Measurements from ENCODE around the gene AGBL1.

AGBL1 gene

DNA sequence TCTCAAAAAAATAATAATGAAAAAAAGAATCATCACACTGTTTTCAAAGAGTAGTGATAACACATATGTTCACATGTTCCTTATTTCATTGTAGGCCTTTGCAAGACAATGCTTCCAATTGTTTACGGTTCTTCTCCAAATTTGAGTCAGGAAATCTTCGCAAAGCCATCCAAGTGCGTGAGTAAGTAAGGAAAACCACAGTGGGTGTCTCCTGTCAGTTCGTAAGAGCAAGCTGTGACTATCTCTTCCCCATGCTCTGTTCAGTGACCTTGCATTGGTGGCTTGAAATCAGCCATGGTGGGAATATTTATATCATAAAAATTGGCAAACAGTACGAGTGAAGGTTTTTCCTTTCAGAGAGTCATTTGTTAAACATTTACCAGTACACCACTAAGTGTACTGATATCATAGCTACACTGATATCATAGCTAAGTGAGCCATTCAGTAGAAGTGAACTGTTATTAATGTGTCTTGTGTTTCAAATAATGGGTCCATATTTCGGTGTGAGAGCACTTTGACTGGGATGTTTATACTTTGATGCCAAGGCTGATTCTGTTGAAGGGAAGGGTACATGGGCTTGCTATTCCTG is 187.3 kb downstream of the AGBL1 start:
- Histone ChIP-seq H3K27me3 (ENCODE audit: insufficient read depth, low read depth) (no peaks in the 10 kb centered on the region), H3K4me2 (no peak overlapping the region), H4K20me1 (ENCODE audit: insufficient read depth) (no peaks in the 10 kb centered on the region), H3K4me3 (IDR thresholded peaks at IDR 0.05; ENCODE audit: insufficient read depth, low read depth, low read length) (no peak overlapping the region), H2AFZ (ENCODE audit: low read depth) (no peak overlapping the region), H3K36me3 (ENCODE audit: insufficient read depth) (no peaks in the 10 kb centered on the region), H3K79me2 (ENCODE audit: insufficient read depth, low read depth) (no peaks in the 10 kb centered on the region), H3K9ac (no peak overlapping the region), H3K27ac (no peak overlapping the region), H3K4me1 (ENCODE audit: low read depth, poor library complexity, severe bottlenecking) (no peaks in the 10 kb centered on the region)
- TF ChIP-seq, protein P1, sequence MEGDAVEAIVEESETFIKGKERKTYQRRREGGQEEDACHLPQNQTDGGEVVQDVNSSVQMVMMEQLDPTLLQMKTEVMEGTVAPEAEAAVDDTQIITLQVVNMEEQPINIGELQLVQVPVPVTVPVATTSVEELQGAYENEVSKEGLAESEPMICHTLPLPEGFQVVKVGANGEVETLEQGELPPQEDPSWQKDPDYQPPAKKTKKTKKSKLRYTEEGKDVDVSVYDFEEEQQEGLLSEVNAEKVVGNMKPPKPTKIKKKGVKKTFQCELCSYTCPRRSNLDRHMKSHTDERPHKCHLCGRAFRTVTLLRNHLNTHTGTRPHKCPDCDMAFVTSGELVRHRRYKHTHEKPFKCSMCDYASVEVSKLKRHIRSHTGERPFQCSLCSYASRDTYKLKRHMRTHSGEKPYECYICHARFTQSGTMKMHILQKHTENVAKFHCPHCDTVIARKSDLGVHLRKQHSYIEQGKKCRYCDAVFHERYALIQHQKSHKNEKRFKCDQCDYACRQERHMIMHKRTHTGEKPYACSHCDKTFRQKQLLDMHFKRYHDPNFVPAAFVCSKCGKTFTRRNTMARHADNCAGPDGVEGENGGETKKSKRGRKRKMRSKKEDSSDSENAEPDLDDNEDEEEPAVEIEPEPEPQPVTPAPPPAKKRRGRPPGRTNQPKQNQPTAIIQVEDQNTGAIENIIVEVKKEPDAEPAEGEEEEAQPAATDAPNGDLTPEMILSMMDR (conservative IDR thresholded peaks at IDR 0.05; ENCODE audit: low read depth, low read length) = no peak

DNA sequence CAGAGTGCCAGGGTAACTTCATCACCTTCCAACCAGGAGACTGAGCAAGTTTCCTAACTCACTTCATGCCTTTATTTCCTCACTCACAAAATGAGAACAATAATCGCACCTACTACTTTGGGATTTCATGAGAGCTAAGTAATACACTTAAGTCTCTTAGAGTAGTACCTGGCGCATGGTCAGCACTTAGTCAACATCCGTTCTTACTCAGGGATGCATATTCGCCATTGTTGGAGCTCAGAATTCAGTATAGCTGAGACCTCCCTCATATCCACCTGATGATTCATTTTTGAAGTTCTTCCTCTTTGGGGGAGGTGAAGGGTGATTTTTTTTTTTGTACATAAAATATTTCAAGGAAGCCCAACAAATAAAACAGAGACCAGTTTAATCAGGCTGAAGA is 188.2 kb downstream of the AGBL1 start:
- H2AFZ ChIP-seq (ENCODE audit: low read depth) = no peak overlapping the region
- no peak overlapping the region for H3K4me3 ChIP-seq (IDR thresholded peaks at IDR 0.05; ENCODE audit: insufficient read depth, low read depth, low read length)
- no peaks in the 10 kb centered on the region for H3K4me1 ChIP-seq (ENCODE audit: low read depth, poor library complexity, severe bottlenecking)
- H3K36me3 ChIP-seq (ENCODE audit: insufficient read depth) = no peaks in the 10 kb centered on the region
- no peaks in the 10 kb centered on the region for H3K27me3 ChIP-seq (ENCODE audit: insufficient read depth, low read depth)
- H3K27ac ChIP-seq = no peak overlapping the region
- H3K79me2 ChIP-seq (ENCODE audit: insufficient read depth, low read depth) = no peaks in the 10 kb centered on the region
- H3K9ac ChIP-seq = no peak overlapping the region
- H3K4me2 ChIP-seq = no peak overlapping the region
- TF ChIP-seq, protein P1 (conservative IDR thresholded peaks at IDR 0.05; ENCODE audit: low read depth, low read length) = no peak
- H4K20me1 ChIP-seq (ENCODE audit: insufficient read depth) = no peaks in the 10 kb centered on the region

DNA sequence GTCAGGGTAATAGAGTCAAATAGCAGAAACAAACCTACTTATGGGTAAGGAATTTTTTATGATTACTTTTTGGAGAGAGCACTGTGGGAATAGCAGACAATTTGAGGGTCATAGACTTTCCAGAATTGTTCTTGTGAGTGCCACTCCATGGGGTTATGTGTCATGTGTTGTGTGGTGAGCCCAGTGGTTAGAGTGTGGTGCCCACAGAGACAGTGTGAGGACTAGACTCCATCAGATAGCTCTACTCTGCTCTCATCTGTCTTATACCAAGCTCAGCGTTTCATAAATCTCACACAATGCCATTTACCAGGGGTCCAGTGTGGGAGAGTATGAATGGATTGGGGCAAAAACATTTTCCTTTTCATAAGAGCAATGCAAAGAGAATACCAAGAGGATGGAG is 188.9 kb downstream of the AGBL1 start:
- Histone ChIP-seq H3K27me3 (ENCODE audit: insufficient read depth, low read depth) (no peaks in the 10 kb centered on the region), H3K27ac (no peak overlapping the region), H3K79me2 (ENCODE audit: insufficient read depth, low read depth) (no peaks in the 10 kb centered on the region), H4K20me1 (ENCODE audit: insufficient read depth) (no peaks in the 10 kb centered on the region), H3K36me3 (ENCODE audit: insufficient read depth) (no peaks in the 10 kb centered on the region), H3K9ac (no peak overlapping the region), H3K4me3 (IDR thresholded peaks at IDR 0.05; ENCODE audit: insufficient read depth, low read depth, low read length) (no peak overlapping the region), H3K4me1 (ENCODE audit: low read depth, poor library complexity, severe bottlenecking) (no peaks in the 10 kb centered on the region), H3K4me2 (no peak overlapping the region), H2AFZ (ENCODE audit: low read depth) (no peak overlapping the region)
- TF ChIP-seq, protein P1 (conservative IDR thresholded peaks at IDR 0.05; ENCODE audit: low read depth, low read length) = no peak

DNA sequence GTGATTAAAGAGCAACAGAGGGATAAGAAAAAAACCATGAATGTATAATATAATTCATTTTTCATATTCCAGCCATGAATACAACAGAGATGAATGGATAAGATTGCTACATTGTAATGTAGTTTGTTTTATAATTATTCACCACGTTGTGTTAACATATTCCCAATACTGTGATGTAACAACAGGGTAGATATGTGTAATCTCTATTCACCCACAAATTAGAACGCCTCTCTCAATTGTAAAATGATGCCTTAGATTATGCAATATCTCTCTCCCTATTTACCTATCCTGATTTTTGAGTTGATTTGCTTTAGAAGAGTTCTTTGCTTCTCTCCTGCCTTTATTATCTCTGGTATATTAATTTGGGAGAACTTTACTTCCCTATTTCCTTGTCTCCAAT is 193.6 kb downstream of the AGBL1 start:
- Histone ChIP-seq H3K79me2 (ENCODE audit: insufficient read depth, low read depth) (no peaks in the 10 kb centered on the region), H3K36me3 (ENCODE audit: insufficient read depth) (no peaks in the 10 kb centered on the region), H4K20me1 (ENCODE audit: insufficient read depth) (no peaks in the 10 kb centered on the region), H3K4me2 (no peak overlapping the region), H3K9ac (no peak overlapping the region), H3K4me1 (ENCODE audit: low read depth, poor library complexity, severe bottlenecking) (no peaks in the 10 kb centered on the region), H3K27me3 (ENCODE audit: insufficient read depth, low read depth) (no peaks in the 10 kb centered on the region), H3K4me3 (IDR thresholded peaks at IDR 0.05; ENCODE audit: insufficient read depth, low read depth, low read length) (no peak overlapping the region), H2AFZ (ENCODE audit: low read depth) (no peak overlapping the region), H3K27ac (no peak overlapping the region)
- TF ChIP-seq, protein P1 (conservative IDR thresholded peaks at IDR 0.05; ENCODE audit: low read depth, low read length) = no peak
